ENCODE data around the gene E2F2.

E2F2 gene

GRCh38 chr1:23567629-23567995 is 36.6 kb upstream of the E2F2 start:
- H3K4me3 ChIP-seq (replicated peaks; ENCODE audit: low read depth, low read length): peak overlapping the region; percentile 21
- no peak for DNase-seq (ENCODE audit: low read depth)
- TF ChIP-seq CTCF (IDR thresholded peaks at IDR 0.05; ENCODE audit: low read length, missing control alignments): no peak

GRCh38 chr1:23566304-23566703 is 35.3 kb upstream of the E2F2 start:
- TF ChIP-seq CTCF (IDR thresholded peaks at IDR 0.05; ENCODE audit: low read length, missing control alignments): peak; percentile 16
- no peak overlapping the region for H3K4me3 ChIP-seq (replicated peaks; ENCODE audit: low read depth, low read length)
- DNase-seq (ENCODE audit: low read depth): no peak

- DNase-seq (ENCODE audit: low read depth): no peak
- H3K4me3 ChIP-seq (replicated peaks; ENCODE audit: low read depth, low read length): no peak overlapping the region
- no peak for TF ChIP-seq CTCF (IDR thresholded peaks at IDR 0.05; ENCODE audit: low read length, missing control alignments)
Observed at GRCh38 chr1:23565776-23566175, 34.7 kb upstream of the E2F2 start.

- no peak for TF ChIP-seq CTCF (IDR thresholded peaks at IDR 0.05; ENCODE audit: low read length, missing control alignments)
- no peak for DNase-seq (ENCODE audit: low read depth)
- no peak overlapping the region for H3K4me3 ChIP-seq (replicated peaks; ENCODE audit: low read depth, low read length)
Observed at GRCh38 chr1:23564529-23565122, 33.6 kb upstream of the E2F2 start.

GRCh38 chr1:23563755-23564374 is 32.8 kb upstream of the E2F2 start:
- DNase-seq (ENCODE audit: low read depth): no peak
- TF ChIP-seq CTCF (IDR thresholded peaks at IDR 0.05; ENCODE audit: low read length, missing control alignments): no peak
- H3K4me3 ChIP-seq (replicated peaks; ENCODE audit: low read depth, low read length): no peak overlapping the region

GRCh38 chr1:23563003-23563402 is 32.0 kb upstream of the E2F2 start:
- TF ChIP-seq CTCF (IDR thresholded peaks at IDR 0.05; ENCODE audit: low read length, missing control alignments): no peak
- DNase-seq (ENCODE audit: low read depth): no peak
- H3K4me3 ChIP-seq (replicated peaks; ENCODE audit: low read depth, low read length): no peak overlapping the region

All from fibroblast of pulmonary artery (primary cell).